ENCODE measurements around the gene GALNS.

GRCh38 chr16:88775825-88776224 is 80.9 kb downstream of the GALNS start:
- TF ChIP-seq POLR2A (IDR thresholded peaks at IDR 0.05; ENCODE audit: low read depth, low read length) (no peak), CTCF (conservative IDR thresholded peaks at IDR 0.05; ENCODE audit: low read depth, low read length) (no peak), CEBPB (IDR thresholded peaks at IDR 0.05; ENCODE audit: low read depth, low read length) (no peak), USF2 (IDR thresholded peaks at IDR 0.05; ENCODE audit: low read depth, low read length) (no peak), BHLHE40 (IDR thresholded peaks at IDR 0.05; ENCODE audit: low read depth, low read length) (no peak)

All from IMR-90 (cell line).